ENCODE results near the gene ZNF397.

- no peak for TF ChIP-seq CTCF (IDR thresholded peaks at IDR 0.05; ENCODE audit: low read depth, low read length)
- TF ChIP-seq EZH2phosphoT487 (IDR thresholded peaks at IDR 0.05; ENCODE audit: low read depth) = no peak
Observed at GRCh38 chr18:35247412-35248249, 6.8 kb downstream of the ZNF397 start.
